ENCODE measurements around the gene RASGRP3. TPM values are rescaled to one million over a fixed set of nuclear protein-coding genes. Genes with fewer than 3 reads are reported as not detected.

RASGRP3 gene
- total RNA-seq, 4 donors from 2014 or later = 0.53 to 10.2 (median 5.3) TPM

GRCh38 chr2:33552758-33553461 is 76.5 kb downstream of the RASGRP3 start:
- Histone ChIP-seq H3K9me3 (no peaks in the 10 kb centered on the region), H3K4me1 (peaks cover 0 to 5% (median 0%) of the 10 kb centered on the region in 3 donors), H3K27me3 (no peaks in the 10 kb centered on the region), H3K27ac (no peak overlapping the region), H3K36me3 (no peaks in the 10 kb centered on the region), H3K4me3 (no peak overlapping the region)
- intact Hi-C loops (cut with DNase I) = no loop called here
- no peak for TF ChIP-seq POLR2A (IDR thresholded peaks at IDR 0.05)
- TF ChIP-seq, protein P1, sequence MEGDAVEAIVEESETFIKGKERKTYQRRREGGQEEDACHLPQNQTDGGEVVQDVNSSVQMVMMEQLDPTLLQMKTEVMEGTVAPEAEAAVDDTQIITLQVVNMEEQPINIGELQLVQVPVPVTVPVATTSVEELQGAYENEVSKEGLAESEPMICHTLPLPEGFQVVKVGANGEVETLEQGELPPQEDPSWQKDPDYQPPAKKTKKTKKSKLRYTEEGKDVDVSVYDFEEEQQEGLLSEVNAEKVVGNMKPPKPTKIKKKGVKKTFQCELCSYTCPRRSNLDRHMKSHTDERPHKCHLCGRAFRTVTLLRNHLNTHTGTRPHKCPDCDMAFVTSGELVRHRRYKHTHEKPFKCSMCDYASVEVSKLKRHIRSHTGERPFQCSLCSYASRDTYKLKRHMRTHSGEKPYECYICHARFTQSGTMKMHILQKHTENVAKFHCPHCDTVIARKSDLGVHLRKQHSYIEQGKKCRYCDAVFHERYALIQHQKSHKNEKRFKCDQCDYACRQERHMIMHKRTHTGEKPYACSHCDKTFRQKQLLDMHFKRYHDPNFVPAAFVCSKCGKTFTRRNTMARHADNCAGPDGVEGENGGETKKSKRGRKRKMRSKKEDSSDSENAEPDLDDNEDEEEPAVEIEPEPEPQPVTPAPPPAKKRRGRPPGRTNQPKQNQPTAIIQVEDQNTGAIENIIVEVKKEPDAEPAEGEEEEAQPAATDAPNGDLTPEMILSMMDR (IDR thresholded peaks at IDR 0.05) = no peak
- no peak for DNase-seq
- WGBS, 2 donors = 56 to 75% methylated on average over 1 of the region's 1 CpG

GRCh38 chr2:33555681-33556080 is 79.2 kb downstream of the RASGRP3 start:
- DNase-seq = no peak
- Histone ChIP-seq H3K4me3 (no peak overlapping the region), H3K27ac (peak overlapping the region in 2 of 4 donors; percentile 49 to 71), H3K36me3 (no peaks in the 10 kb centered on the region), H3K4me1 (peaks cover 0 to 5% (median 0%) of the 10 kb centered on the region in 3 donors), H3K27me3 (no peaks in the 10 kb centered on the region), H3K9me3 (no peaks in the 10 kb centered on the region)
- intact Hi-C loops (cut with DNase I) = no loop called here
- TF ChIP-seq, protein P1 (IDR thresholded peaks at IDR 0.05) = no peak
- no peak for TF ChIP-seq POLR2A (IDR thresholded peaks at IDR 0.05)
- WGBS, 2 donors = 70 to 74% methylated on average over 3 of the region's 3 CpGs

DNA sequence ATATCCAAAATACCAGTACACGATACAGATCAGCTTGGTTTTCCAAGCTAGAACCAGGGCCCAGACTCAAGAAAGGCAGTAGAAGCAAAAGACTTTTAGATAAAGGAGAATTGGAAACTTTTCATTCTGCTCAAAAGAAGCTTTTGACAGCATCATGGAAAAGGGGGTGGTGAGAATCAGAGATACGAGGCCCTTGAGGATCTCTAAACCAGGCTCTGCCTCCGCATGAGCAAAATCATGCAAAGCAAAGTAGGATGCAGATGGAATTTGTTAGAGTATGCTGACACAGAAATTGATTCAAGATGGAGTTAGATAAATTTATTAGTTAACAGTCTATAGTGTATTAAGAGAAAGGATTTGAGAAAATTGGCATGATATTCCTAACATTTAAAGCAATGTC is 82.9 kb downstream of the RASGRP3 start:
- Histone ChIP-seq H3K36me3 (no peaks in the 10 kb centered on the region), H3K9me3 (no peaks in the 10 kb centered on the region), H3K27ac (no peak overlapping the region), H3K4me1 (no peaks in the 10 kb centered on the region), H3K4me3 (no peak overlapping the region), H3K27me3 (no peaks in the 10 kb centered on the region)
- no peak for DNase-seq
- intact Hi-C loops (cut with DNase I) = no loop called here
- TF ChIP-seq POLR2A (IDR thresholded peaks at IDR 0.05) = no peak
- TF ChIP-seq, protein P1 (IDR thresholded peaks at IDR 0.05) = no peak
- 83 to 92% methylated on average over 3 of the region's 3 CpGs for WGBS, 2 donors

- 57 to 65% methylated on average over 2 of the region's 2 CpGs for WGBS, 2 donors
- no peaks in the 10 kb centered on the region for H3K9me3 ChIP-seq
- no peaks in the 10 kb centered on the region for H3K4me1 ChIP-seq
- intact Hi-C loops (cut with DNase I) = no loop called here
- no peak overlapping the region for H3K4me3 ChIP-seq
- no peaks in the 10 kb centered on the region for H3K36me3 ChIP-seq
- no peaks in the 10 kb centered on the region for H3K27me3 ChIP-seq
- H3K27ac ChIP-seq = no peak overlapping the region
- DNase-seq = no peak
- no peak for TF ChIP-seq POLR2A (IDR thresholded peaks at IDR 0.05)
Observed at GRCh38 chr2:33560017-33560416, 83.6 kb downstream of the RASGRP3 start.

GRCh38 chr2:33561872-33562271 is 85.4 kb downstream of the RASGRP3 start:
- no peaks in the 10 kb centered on the region for H3K4me1 ChIP-seq
- no peak overlapping the region for H3K4me3 ChIP-seq
- DNase-seq = no peak
- no peaks in the 10 kb centered on the region for H3K36me3 ChIP-seq
- no peak overlapping the region for H3K27ac ChIP-seq
- intact Hi-C loops (cut with DNase I) = no loop called here
- no peaks in the 10 kb centered on the region for H3K27me3 ChIP-seq
- no peaks in the 10 kb centered on the region for H3K9me3 ChIP-seq
- TF ChIP-seq, protein P1 (IDR thresholded peaks at IDR 0.05) = no peak
- TF ChIP-seq POLR2A (IDR thresholded peaks at IDR 0.05) = no peak

GRCh38 chr2:33570681-33571080 is 94.2 kb downstream of the RASGRP3 start:
- no peaks in the 10 kb centered on the region for H3K27me3 ChIP-seq
- no peak overlapping the region for H3K27ac ChIP-seq
- intact Hi-C loops (cut with DNase I) = no loop called here
- H3K4me1 ChIP-seq = no peaks in the 10 kb centered on the region
- no peak overlapping the region for H3K4me3 ChIP-seq
- 73 to 79% methylated on average over 2 of the region's 2 CpGs for WGBS, 2 donors
- no peaks in the 10 kb centered on the region for H3K36me3 ChIP-seq
- no peaks in the 10 kb centered on the region for H3K9me3 ChIP-seq
- TF ChIP-seq, protein P1 (IDR thresholded peaks at IDR 0.05) = no peak
- TF ChIP-seq POLR2A (IDR thresholded peaks at IDR 0.05) = no peak
- DNase-seq = no peak
